ENCODE results near the gene LPGAT1. TPM values are rescaled to one million over a fixed set of nuclear protein-coding genes. Genes with fewer than 3 reads are reported as not detected.

Gene LPGAT1
- total and polyA plus RNA-seq, 2 donors from 2014 or later: 7.1 to 67.4 TPM

DNA sequence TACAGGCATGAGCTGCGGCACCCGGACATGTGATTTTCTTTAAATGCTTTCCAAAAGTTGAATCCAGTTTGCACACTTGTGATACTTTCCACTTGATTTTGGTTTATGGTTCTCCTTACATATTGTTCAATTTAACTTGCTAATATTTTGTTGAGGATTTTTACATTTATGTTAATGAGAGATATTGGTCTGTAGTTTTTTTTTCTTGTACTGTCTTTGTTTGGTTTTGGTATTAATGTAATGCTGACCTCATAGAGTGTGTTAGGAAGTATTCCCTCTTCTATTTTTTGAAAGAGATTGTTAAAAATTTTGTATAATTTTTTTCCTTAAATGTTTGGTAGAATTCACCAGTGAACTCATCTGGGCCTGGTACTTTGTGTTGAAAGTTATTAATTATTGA is 34.6 kb upstream of the LPGAT1 start:
- no peak for FAIRE-seq

DNA sequence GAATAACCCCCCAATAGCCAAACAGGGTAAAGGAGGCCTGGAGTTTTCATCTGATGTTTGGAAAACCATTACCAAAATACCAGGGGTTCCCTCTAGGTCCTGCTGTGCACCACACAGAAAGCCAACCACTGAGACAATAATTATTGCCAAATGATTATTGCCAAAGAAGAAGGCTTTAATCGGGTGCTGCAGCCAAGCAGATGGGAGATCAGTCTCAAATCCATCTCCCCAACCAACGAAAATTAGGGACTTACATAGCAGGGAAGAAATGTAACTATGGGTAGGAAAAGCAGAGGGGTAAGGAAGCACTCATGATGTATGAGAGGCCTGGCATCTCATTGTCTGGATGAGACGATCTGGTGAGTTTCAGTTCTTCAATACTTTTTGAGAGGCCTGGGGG is 28.8 kb upstream of the LPGAT1 start:
- TF ChIP-seq, protein P1, sequence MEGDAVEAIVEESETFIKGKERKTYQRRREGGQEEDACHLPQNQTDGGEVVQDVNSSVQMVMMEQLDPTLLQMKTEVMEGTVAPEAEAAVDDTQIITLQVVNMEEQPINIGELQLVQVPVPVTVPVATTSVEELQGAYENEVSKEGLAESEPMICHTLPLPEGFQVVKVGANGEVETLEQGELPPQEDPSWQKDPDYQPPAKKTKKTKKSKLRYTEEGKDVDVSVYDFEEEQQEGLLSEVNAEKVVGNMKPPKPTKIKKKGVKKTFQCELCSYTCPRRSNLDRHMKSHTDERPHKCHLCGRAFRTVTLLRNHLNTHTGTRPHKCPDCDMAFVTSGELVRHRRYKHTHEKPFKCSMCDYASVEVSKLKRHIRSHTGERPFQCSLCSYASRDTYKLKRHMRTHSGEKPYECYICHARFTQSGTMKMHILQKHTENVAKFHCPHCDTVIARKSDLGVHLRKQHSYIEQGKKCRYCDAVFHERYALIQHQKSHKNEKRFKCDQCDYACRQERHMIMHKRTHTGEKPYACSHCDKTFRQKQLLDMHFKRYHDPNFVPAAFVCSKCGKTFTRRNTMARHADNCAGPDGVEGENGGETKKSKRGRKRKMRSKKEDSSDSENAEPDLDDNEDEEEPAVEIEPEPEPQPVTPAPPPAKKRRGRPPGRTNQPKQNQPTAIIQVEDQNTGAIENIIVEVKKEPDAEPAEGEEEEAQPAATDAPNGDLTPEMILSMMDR (IDR thresholded peaks at IDR 0.05; ENCODE audit: borderline replicate concordance, extremely low read depth, insufficient read depth): no peak
- FAIRE-seq (no peak), DNase-seq (no peak)
- Histone ChIP-seq H3K36me3 (ENCODE audit: control insufficient read depth in 2 of 3, insufficient read depth in 3 of 3, low read length in 3 of 3) (no peaks in the 10 kb centered on the region), H3K27ac (ENCODE audit: low read depth in 2 of 2, low read length in 2 of 2) (no peak overlapping the region), H3K9me3 (ENCODE audit: control insufficient read depth in 2 of 3, insufficient read depth in 1 of 3, low read length in 3 of 3) (peaks cover 0 to 5% (median 0%) of the 10 kb centered on the region in 3 donors), H3K27me3 (ENCODE audit: control insufficient read depth, insufficient read depth, low read length) (no peaks in the 10 kb centered on the region), H3K9ac (ENCODE audit: low read length in 3 of 3) (no peak overlapping the region), H3K4me3 (ENCODE audit: low read length in 3 of 3) (no peak overlapping the region), H3K4me1 (ENCODE audit: control insufficient read depth in 2 of 3, insufficient read depth in 2 of 3, low read depth in 1 of 3, low read length in 3 of 3) (no peaks in the 10 kb centered on the region)
- intact Hi-C loops (cut with DNase I): no loop called here

More for the DNA sequence above, 34.6 kb upstream of the LPGAT1 start:
- TF ChIP-seq, protein P1 (IDR thresholded peaks at IDR 0.05; ENCODE audit: borderline replicate concordance, extremely low read depth, insufficient read depth): no peak
- DNase-seq: no peak
- Histone ChIP-seq H3K9me3 (ENCODE audit: control insufficient read depth in 2 of 3, insufficient read depth in 1 of 3, low read length in 3 of 3) (no peaks in the 10 kb centered on the region), H3K27me3 (ENCODE audit: control insufficient read depth, insufficient read depth, low read length) (no peaks in the 10 kb centered on the region), H3K27ac (ENCODE audit: low read depth in 2 of 2, low read length in 2 of 2) (no peak overlapping the region), H3K9ac (ENCODE audit: low read length in 3 of 3) (no peak overlapping the region), H3K36me3 (ENCODE audit: control insufficient read depth in 2 of 3, insufficient read depth in 3 of 3, low read length in 3 of 3) (no peaks in the 10 kb centered on the region), H3K4me3 (ENCODE audit: low read length in 3 of 3) (no peak overlapping the region), H3K4me1 (ENCODE audit: control insufficient read depth in 2 of 3, insufficient read depth in 2 of 3, low read depth in 1 of 3, low read length in 3 of 3) (no peaks in the 10 kb centered on the region)
- intact Hi-C loops (cut with DNase I): no loop called here

DNA sequence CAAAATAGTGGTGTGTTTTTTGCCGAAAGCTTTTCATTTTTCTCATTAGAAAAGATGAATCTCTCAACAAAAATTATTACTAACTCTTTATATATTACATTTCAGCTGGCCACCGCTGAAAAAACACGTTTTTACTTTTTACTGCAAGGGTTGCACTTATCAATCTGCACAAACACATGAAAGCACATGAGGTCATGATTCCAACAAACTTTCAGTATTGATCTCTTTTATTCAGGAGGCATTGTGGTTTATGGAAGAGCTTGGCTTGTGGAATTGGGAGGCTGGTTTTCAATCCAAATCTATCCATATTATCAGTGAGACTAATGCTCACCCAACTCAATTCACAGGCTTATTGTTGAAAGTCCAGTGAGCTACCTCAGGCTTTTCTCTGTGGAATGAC is 20.6 kb upstream of the LPGAT1 start:
- intact Hi-C loops (cut with DNase I): no loop called here
- no peaks in the 10 kb centered on the region for H3K4me1 ChIP-seq (ENCODE audit: control insufficient read depth in 2 of 3, insufficient read depth in 2 of 3, low read depth in 1 of 3, low read length in 3 of 3)
- H3K27ac ChIP-seq (ENCODE audit: low read depth in 2 of 2, low read length in 2 of 2): no peak overlapping the region
- TF ChIP-seq, protein P1 (IDR thresholded peaks at IDR 0.05; ENCODE audit: borderline replicate concordance, extremely low read depth, insufficient read depth): no peak
- no peaks in the 10 kb centered on the region for H3K36me3 ChIP-seq (ENCODE audit: control insufficient read depth in 2 of 3, insufficient read depth in 3 of 3, low read length in 3 of 3)
- H3K27me3 ChIP-seq (ENCODE audit: control insufficient read depth, insufficient read depth, low read length): no peaks in the 10 kb centered on the region
- no peak overlapping the region for H3K4me3 ChIP-seq (ENCODE audit: low read length in 3 of 3)
- DNase-seq (no peak), FAIRE-seq (no peak)
- H3K9ac ChIP-seq (ENCODE audit: low read length in 3 of 3): no peak overlapping the region
- H3K9me3 ChIP-seq (ENCODE audit: control insufficient read depth in 2 of 3, insufficient read depth in 1 of 3, low read length in 3 of 3): no peaks in the 10 kb centered on the region
